HCT116 (cell line): ENCODE data around the gene PPIL4.

Experiments used
- CEBPB ChIP-seq: IDR thresholded peaks from 2 replicates; pipeline ENCODE4 v1.6.1; 2012; ENCODE audit warnings: low read depth
- EZH2 ChIP-seq: fragments of 200-600 bp; sonication (generic); IDR thresholded peaks from 2 replicates; pipeline ENCODE4 v1.6.1; 2017; ENCODE audit warnings: antibody characterized with exemption, mixed run types
- POLR2A ChIP-seq: IDR thresholded peaks from 2 replicates; pipeline ENCODE4 v1.7.0; 2011; ENCODE audit warnings: borderline replicate concordance; ENCODE audit not compliant: insufficient read depth, insufficient read length; ENCODE audit errors: extremely low read depth
- POLR2AphosphoS5 ChIP-seq: IDR thresholded peaks from 2 replicates; pipeline ENCODE4 v1.6.1; 2011; ENCODE audit warnings: mild to moderate bottlenecking, low read depth, low read length, moderate library complexity
- RAD21 ChIP-seq: IDR thresholded peaks from 2 replicates; pipeline ENCODE4 v1.6.1; 2012; ENCODE audit warnings: low read depth, mild to moderate bottlenecking
- SRF ChIP-seq: IDR thresholded peaks from 2 replicates; pipeline ENCODE4 v1.6.1; 2012; ENCODE audit warnings: low read depth
- ZNF274 ChIP-seq: fragments of 200-500 bp; sonication (Bioruptor generic); IDR thresholded peaks from 2 replicates; pipeline ENCODE4 v1.6.1; 2014; ENCODE audit warnings: mild to moderate bottlenecking, low read depth, low read length, inconsistent platforms
- TF ChIP-seq, protein P1 (sequence below), 3 experiments: fragments of 200-600 bp in 1 of 3; sonication (generic) in 1 of 3; IDR thresholded peaks in 2 of 3; conservative IDR thresholded peaks in 1 of 3; 2 replicates each; pipeline ENCODE4 v1.5.1; 2012 to 2017; ENCODE audit warnings: low read depth in 2 of 3, low read length in 2 of 3, antibody characterized with exemption in 1 of 3, borderline replicate concordance in 1 of 3, control low read depth in 1 of 3, mild to moderate bottlenecking in 1 of 3, mixed read lengths in 1 of 3, mixed run types in 1 of 3, moderate library complexity in 1 of 3; ENCODE audit not compliant: insufficient read depth in 1 of 3
- TF ChIP-seq, protein P2 (sequence below): IDR thresholded peaks from 2 replicates; pipeline ENCODE4 v1.6.1; 2012

DNA sequence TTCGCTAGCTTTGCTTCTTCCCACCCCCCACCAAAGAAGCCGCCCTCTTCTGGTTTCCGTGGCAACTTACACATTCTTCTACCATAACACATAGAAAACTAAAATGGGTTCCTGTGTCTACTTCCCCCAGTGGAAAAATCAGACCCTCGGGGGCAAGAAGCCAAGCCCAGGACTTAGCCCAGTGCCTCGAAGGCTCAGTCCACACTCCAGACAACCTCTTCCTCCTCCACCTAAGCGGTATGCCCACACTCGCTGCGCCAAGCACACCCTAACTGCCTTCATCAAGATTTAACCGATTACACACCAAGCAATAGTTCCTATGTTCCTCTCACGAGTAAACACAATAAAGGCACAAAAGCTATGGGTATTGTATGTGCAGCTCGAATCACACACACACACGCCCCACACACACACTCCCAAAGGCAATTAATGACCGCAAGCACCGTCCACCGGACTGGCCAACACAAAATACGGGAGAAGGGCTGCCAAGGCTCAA, 537 bp downstream of the PPIL4 start:
- TF ChIP-seq, protein P1, sequence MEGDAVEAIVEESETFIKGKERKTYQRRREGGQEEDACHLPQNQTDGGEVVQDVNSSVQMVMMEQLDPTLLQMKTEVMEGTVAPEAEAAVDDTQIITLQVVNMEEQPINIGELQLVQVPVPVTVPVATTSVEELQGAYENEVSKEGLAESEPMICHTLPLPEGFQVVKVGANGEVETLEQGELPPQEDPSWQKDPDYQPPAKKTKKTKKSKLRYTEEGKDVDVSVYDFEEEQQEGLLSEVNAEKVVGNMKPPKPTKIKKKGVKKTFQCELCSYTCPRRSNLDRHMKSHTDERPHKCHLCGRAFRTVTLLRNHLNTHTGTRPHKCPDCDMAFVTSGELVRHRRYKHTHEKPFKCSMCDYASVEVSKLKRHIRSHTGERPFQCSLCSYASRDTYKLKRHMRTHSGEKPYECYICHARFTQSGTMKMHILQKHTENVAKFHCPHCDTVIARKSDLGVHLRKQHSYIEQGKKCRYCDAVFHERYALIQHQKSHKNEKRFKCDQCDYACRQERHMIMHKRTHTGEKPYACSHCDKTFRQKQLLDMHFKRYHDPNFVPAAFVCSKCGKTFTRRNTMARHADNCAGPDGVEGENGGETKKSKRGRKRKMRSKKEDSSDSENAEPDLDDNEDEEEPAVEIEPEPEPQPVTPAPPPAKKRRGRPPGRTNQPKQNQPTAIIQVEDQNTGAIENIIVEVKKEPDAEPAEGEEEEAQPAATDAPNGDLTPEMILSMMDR (IDR thresholded peaks at IDR 0.05 in 2 of 3, conservative IDR thresholded peaks at IDR 0.05 in 1 of 3; ENCODE audit: borderline replicate concordance in 1 of 3, insufficient read depth in 1 of 3, low read depth in 2 of 3, low read length in 2 of 3), result peak in 1 of 3 experiments; percentile 24; a peak in 1 of 6 replicates
- TF ChIP-seq ZNF274 (no peak), POLR2AphosphoS5 (no peak), EZH2 (no peak), POLR2A (no peak), RAD21 (no peak), CEBPB (no peak), SRF (no peak)
- TF ChIP-seq, protein P2, sequence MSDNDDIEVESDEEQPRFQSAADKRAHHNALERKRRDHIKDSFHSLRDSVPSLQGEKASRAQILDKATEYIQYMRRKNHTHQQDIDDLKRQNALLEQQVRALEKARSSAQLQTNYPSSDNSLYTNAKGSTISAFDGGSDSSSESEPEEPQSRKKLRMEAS, result no peak
